ENCODE measurements around the gene HK3. TPM values are rescaled to one million over a fixed set of nuclear protein-coding genes. Genes with fewer than 3 reads are reported as not detected.

Gene HK3
- total RNA-seq, 1 donor from 2014 or later: 0.77 TPM

GRCh38 chr5:176861276-176861675 lies 37.9 kb downstream of the HK3 start:
- Mint-ChIP-seq H3K27ac (no peak overlapping the region), H3K27me3 (peaks cover 18% of the 10 kb centered on the region), H3K36me3 (no peaks in the 10 kb centered on the region), H3K4me1 (ENCODE audit: unreplicated experiment) (peaks cover 5% of the 10 kb centered on the region), H3K9me3 (no peaks in the 10 kb centered on the region), H3K4me3 (no peak overlapping the region)
- DNase-seq (ENCODE audit: extremely low spot score, unreplicated experiment): no peak
- no peak for TF ChIP-seq CTCF (conservative IDR thresholded peaks at IDR 0.05)

DNA sequence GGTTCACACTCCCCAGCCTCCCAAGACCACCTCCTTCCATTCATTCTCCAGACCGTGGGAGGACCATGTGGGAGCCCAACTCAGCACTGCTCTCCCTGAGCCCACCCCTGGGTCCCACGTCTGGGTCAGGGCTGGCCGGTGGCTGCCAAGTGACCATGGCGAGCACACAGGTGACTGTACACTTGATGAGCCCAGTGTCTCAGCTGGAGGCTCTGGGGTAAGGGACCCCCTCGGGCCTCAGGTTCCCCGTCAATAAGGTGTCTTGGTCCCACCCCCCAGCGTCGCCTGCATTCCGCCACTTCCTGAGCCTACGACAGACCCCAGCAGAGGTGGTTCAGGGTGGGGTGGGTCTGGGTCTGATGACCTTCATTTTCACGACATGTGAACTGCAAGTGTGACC lies 38.8 kb downstream of the HK3 start:
- Mint-ChIP-seq H3K27ac (no peak overlapping the region), H3K4me1 (ENCODE audit: unreplicated experiment) (peaks cover 5% of the 10 kb centered on the region), H3K27me3 (peaks cover 13% of the 10 kb centered on the region), H3K36me3 (no peaks in the 10 kb centered on the region), H3K9me3 (no peaks in the 10 kb centered on the region), H3K4me3 (no peak overlapping the region)
- TF ChIP-seq CTCF (conservative IDR thresholded peaks at IDR 0.05): no peak
- DNase-seq (ENCODE audit: extremely low spot score, unreplicated experiment): no peak

DNA sequence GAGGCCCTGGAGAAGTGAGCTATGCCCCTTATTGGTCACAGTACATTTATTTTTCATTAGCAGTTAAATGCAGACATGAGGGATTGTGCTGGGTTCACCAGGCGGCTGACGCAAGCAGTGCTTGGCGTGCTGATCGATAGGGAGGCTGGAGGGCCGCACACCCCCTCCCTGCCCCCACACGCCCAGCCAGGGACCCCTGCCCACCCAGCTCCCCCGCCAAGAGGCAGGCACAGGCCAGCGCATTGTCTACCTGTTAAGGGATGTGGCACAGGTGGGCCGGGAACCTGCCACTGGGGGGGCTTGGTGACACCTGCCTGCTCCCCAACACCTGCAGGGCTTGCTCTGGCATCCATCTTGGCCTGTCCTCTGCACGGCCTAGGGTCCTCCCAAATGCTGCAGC lies 39.2 kb downstream of the HK3 start:
- DNase-seq (ENCODE audit: extremely low spot score, unreplicated experiment): no peak
- H3K27me3 Mint-ChIP-seq: peaks cover 13% of the 10 kb centered on the region
- H3K4me1 Mint-ChIP-seq (ENCODE audit: unreplicated experiment): peaks cover 5% of the 10 kb centered on the region

DNA sequence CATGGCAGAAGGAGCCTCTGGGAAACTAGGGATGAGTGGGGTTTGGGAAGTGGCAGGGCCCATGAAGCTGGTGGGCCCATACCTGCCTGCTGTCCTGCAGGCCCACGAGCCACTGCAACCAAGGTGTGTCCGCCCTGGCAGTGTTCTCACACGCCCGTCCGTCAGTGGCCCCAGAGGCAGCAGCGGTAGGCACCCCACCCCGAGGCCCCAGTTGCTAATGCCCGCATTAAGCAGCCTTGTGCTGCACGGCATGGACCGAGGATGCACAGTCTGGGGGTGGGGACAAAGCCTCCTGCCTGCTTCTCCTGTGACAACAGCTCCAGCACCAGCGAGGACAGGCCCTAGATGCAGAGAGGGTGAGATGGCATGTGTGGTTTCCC lies 41.3 kb downstream of the HK3 start:
- H3K4me1 Mint-ChIP-seq (ENCODE audit: unreplicated experiment): peaks cover under 1% of the 10 kb centered on the region
- H3K36me3 Mint-ChIP-seq: no peaks in the 10 kb centered on the region
- TF ChIP-seq CTCF (conservative IDR thresholded peaks at IDR 0.05): no peak
- peaks cover 14% of the 10 kb centered on the region for H3K27me3 Mint-ChIP-seq
- no peak overlapping the region for H3K4me3 Mint-ChIP-seq
- H3K9me3 Mint-ChIP-seq: no peaks in the 10 kb centered on the region
- DNase-seq (ENCODE audit: extremely low spot score, unreplicated experiment): no peak
- H3K27ac Mint-ChIP-seq: no peak overlapping the region

More for the DNA sequence above, 39.2 kb downstream of the HK3 start:
- no peaks in the 10 kb centered on the region for H3K36me3 Mint-ChIP-seq
- no peak for TF ChIP-seq CTCF (conservative IDR thresholded peaks at IDR 0.05)
- no peaks in the 10 kb centered on the region for H3K9me3 Mint-ChIP-seq
- H3K4me3 Mint-ChIP-seq: no peak overlapping the region
- H3K27ac Mint-ChIP-seq: no peak overlapping the region

DNA sequence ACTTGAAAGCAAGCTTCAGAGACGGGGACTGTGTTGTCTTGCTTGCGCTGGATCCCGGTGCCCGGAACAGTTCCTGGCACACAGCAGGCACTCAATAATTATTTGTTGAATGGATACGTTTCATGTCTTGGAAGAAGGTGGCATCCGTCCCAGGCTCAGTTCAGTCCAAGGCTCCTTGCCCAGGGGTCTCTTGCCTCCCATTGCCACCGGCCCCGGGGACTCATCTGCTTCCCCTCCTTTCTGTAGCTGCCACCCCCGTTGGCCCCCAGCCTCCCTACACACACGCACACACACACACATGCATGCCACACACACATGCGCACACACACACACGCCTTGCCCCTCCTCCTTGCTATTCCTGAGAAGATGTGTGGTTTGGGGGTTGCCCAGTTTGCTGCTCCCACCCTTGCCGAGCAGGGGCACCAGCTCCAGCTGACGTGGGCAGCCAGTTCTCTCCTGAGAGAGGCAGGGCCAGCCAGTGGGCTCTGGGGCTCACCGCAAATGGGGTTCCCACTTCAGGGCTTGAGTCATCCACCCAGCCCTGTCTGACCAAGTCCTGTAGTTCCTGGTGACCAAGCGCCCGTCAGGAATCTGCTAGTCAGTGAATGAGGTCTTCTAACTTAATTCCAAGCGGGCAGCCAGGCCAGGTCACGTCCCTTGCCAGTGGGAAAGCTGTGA lies 41.8 kb downstream of the HK3 start:
- H3K27ac Mint-ChIP-seq: no peak overlapping the region
- DNase-seq (ENCODE audit: extremely low spot score, unreplicated experiment): no peak
- peaks cover 13% of the 10 kb centered on the region for H3K27me3 Mint-ChIP-seq
- H3K4me3 Mint-ChIP-seq: no peak overlapping the region
- H3K4me1 Mint-ChIP-seq (ENCODE audit: unreplicated experiment): no peaks in the 10 kb centered on the region
- no peaks in the 10 kb centered on the region for H3K36me3 Mint-ChIP-seq
- no peaks in the 10 kb centered on the region for H3K9me3 Mint-ChIP-seq
- TF ChIP-seq CTCF (conservative IDR thresholded peaks at IDR 0.05): no peak
